ENCODE data around the gene SLC8A1.

GRCh38 chr2:40192864-40193669, 258.8 kb downstream of the SLC8A1 start:
- no peak for TF ChIP-seq GLIS3 (CRISPR knock-in tag; IDR thresholded peaks at IDR 0.05)
- TF ChIP-seq CREB5 (CRISPR knock-in tag; IDR thresholded peaks at IDR 0.05; ENCODE audit: low read depth) = 0 out of 2 replicates have a peak, but pooled peaks have one; percentile 14
- TF ChIP-seq RARB (CRISPR knock-in tag; IDR thresholded peaks at IDR 0.05) = no peak
- TF ChIP-seq ZFP30 (CRISPR knock-in tag; IDR thresholded peaks at IDR 0.05) = no peak
- no peak for TF ChIP-seq PATZ1 (CRISPR knock-in tag; IDR thresholded peaks at IDR 0.05; ENCODE audit: borderline replicate concordance)
- TF ChIP-seq ZNF565 (CRISPR knock-in tag; conservative IDR thresholded peaks at IDR 0.05; ENCODE audit: low read depth) = no peak
- no peak for TF ChIP-seq CSRNP3 (CRISPR knock-in tag; IDR thresholded peaks at IDR 0.05)
- no peak for TF ChIP-seq TCF4 (CRISPR knock-in tag; IDR thresholded peaks at IDR 0.05; ENCODE audit: borderline replicate concordance)
- TF ChIP-seq TSHZ2 (CRISPR knock-in tag; IDR thresholded peaks at IDR 0.05) = 0 out of 2 replicates have a peak, but pooled peaks have one; percentile 36
- TF ChIP-seq PPARA (CRISPR knock-in tag; IDR thresholded peaks at IDR 0.05; ENCODE audit: borderline replicate concordance) = no peak
- TF ChIP-seq ZNF70 (CRISPR knock-in tag; IDR thresholded peaks at IDR 0.05) = no peak
- TF ChIP-seq, protein P1, sequence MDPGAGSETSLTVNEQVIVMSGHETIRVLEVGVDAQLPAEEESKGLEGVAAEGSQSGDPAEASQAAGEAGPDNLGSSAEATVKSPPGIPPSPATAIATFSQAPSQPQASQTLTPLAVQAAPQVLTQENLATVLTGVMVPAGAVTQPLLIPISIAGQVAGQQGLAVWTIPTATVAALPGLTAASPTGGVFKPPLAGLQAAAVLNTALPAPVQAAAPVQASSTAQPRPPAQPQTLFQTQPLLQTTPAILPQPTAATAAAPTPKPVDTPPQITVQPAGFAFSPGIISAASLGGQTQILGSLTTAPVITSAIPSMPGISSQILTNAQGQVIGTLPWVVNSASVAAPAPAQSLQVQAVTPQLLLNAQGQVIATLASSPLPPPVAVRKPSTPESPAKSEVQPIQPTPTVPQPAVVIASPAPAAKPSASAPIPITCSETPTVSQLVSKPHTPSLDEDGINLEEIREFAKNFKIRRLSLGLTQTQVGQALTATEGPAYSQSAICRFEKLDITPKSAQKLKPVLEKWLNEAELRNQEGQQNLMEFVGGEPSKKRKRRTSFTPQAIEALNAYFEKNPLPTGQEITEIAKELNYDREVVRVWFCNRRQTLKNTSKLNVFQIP (CRISPR knock-in tag; IDR thresholded peaks at IDR 0.05; ENCODE audit: borderline replicate concordance, low read depth) = no peak
- no peak for TF ChIP-seq ZC3H10 (CRISPR knock-in tag; IDR thresholded peaks at IDR 0.05)
- TF ChIP-seq OSR1 (CRISPR knock-in tag; IDR thresholded peaks at IDR 0.05) = no peak

All from SK-N-SH treated with all-trans-retinoic acid at 6 μM for 48 hours (cell line).